Transverse colon (tissue), 3 donors: ENCODE data around the gene RSRC1.

Experiments used
- POLR2A ChIP-seq: fragments of 450-650 bp; IDR thresholded peaks from one replicate; pipeline ENCODE4 v1.6.1; 2016; ENCODE audit warnings: antibody characterized with exemption, mild to moderate bottlenecking, moderate library complexity
- TF ChIP-seq, protein P1 (sequence below), 5 experiments: fragments of 200-600 bp in 3 of 5; fragments of 450-650 bp in 2 of 5; sonication (generic) in 3 of 5; IDR thresholded peaks; 1 replicate in 2 of 5; 2 replicates in 3 of 5; pipeline ENCODE4 v1.5.1; 2016 to 2017; ENCODE audit warnings: antibody characterized with exemption in 5 of 5, inconsistent platforms in 3 of 5, mild to moderate bottlenecking in 2 of 5, moderate library complexity in 1 of 5

DNA sequence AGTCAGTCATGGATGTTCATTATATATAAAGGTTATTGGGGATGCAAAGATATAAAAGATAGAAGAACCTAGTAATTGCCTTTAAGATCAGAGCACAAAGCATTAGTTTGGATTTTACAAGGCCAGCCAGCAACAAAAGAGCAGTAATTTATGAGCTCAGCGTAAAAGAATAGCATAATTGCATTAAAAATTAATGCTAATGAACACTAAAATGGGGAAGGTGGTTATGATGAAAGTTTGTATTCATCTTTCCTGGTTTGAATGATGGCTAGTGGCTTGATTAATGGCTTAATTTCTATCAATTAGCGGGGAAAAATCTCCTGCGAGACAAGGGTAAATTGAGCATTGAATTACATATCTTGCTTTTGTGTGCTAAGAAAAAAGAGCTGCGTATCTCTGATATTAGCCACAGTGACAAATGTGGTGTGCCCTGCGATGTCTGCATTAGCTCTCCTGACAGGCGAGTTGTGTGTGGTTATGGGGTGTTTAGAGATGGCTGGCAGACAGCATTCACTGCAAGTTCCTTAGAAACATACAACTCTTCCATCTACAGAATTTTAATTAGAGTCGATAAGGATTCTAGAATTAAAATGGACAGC is 418.3 kb downstream of the RSRC1 start:
- TF ChIP-seq, protein P1, sequence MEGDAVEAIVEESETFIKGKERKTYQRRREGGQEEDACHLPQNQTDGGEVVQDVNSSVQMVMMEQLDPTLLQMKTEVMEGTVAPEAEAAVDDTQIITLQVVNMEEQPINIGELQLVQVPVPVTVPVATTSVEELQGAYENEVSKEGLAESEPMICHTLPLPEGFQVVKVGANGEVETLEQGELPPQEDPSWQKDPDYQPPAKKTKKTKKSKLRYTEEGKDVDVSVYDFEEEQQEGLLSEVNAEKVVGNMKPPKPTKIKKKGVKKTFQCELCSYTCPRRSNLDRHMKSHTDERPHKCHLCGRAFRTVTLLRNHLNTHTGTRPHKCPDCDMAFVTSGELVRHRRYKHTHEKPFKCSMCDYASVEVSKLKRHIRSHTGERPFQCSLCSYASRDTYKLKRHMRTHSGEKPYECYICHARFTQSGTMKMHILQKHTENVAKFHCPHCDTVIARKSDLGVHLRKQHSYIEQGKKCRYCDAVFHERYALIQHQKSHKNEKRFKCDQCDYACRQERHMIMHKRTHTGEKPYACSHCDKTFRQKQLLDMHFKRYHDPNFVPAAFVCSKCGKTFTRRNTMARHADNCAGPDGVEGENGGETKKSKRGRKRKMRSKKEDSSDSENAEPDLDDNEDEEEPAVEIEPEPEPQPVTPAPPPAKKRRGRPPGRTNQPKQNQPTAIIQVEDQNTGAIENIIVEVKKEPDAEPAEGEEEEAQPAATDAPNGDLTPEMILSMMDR (IDR thresholded peaks at IDR 0.05): no peak
- no peak for TF ChIP-seq POLR2A
